Measurements from ENCODE around the gene MEF2D. TPM values are rescaled to one million over a fixed set of nuclear protein-coding genes. Genes with fewer than 3 reads are reported as not detected.

Gene MEF2D
- total RNA-seq, 4 donors from 2014 or later: 8.4 to 101 (median 35.1) TPM

- H3K36me3 ChIP-seq: no peaks in the 10 kb centered on the region
- DNase-seq: peak; percentile 72 to 79
- H3K4me1 ChIP-seq: peaks cover 0 to 2% of the 10 kb centered on the region in 2 donors
- H3K9me3 ChIP-seq: no peaks in the 10 kb centered on the region
- no peak overlapping the region for H3K4me3 ChIP-seq
- intact Hi-C loops (cut with DNase I; ENCODE audit: low total_unique reads): no loop called here
- TF ChIP-seq CTCF (IDR thresholded peaks at IDR 0.05) (peak; percentile 86 to 94 (median 88)), POLR2A (IDR thresholded peaks at IDR 0.05) (no peak)
- no peak overlapping the region for H3K27ac ChIP-seq
- H3K27me3 ChIP-seq: peaks cover 0 to 12% of the 10 kb centered on the region in 2 donors
Observed at GRCh38 chr1:156445789-156446263, 54.7 kb downstream of the MEF2D start.

- TF ChIP-seq CTCF (IDR thresholded peaks at IDR 0.05): no peak
- TF ChIP-seq POLR2A (IDR thresholded peaks at IDR 0.05): no peak
- no peak overlapping the region for H3K4me3 ChIP-seq
- H3K9me3 ChIP-seq: no peaks in the 10 kb centered on the region
- intact Hi-C loops (cut with DNase I; ENCODE audit: low total_unique reads): loop anchor here (5.0 kb wide), 1 partner anchor 57 kb away; no protein-coding TSS in a partner anchor
- peaks cover 0 to 18% of the 10 kb centered on the region in 2 donors for H3K27me3 ChIP-seq
- no peaks in the 10 kb centered on the region for H3K36me3 ChIP-seq
- peaks cover 0 to 2% of the 10 kb centered on the region in 2 donors for H3K4me1 ChIP-seq
- no peak for DNase-seq
- no peak overlapping the region for H3K27ac ChIP-seq
Observed at GRCh38 chr1:156444407-156445001, 56.1 kb downstream of the MEF2D start.

GRCh38 chr1:156443286-156443685 is 57.3 kb downstream of the MEF2D start:
- intact Hi-C loops (cut with DNase I; ENCODE audit: low total_unique reads): loop anchor here (5.0 kb wide), 1 partner anchor 56 kb away; no protein-coding TSS in a partner anchor
- no peak for TF ChIP-seq POLR2A (IDR thresholded peaks at IDR 0.05)
- TF ChIP-seq CTCF (IDR thresholded peaks at IDR 0.05): no peak
- peaks cover 0 to 30% of the 10 kb centered on the region in 2 donors for H3K27me3 ChIP-seq

GRCh38 chr1:156440654-156441437 is 59.7 kb downstream of the MEF2D start:
- peaks cover 0 to 13% of the 10 kb centered on the region in 2 donors for H3K4me1 ChIP-seq
- no peaks in the 10 kb centered on the region for H3K36me3 ChIP-seq
- intact Hi-C loops (cut with DNase I; ENCODE audit: low total_unique reads): loop anchor here (5.0 kb wide), 1 partner anchor 54 kb away; no protein-coding TSS in a partner anchor
- H3K27me3 ChIP-seq: peaks cover 16 to 52% of the 10 kb centered on the region in 2 donors
- no peaks in the 10 kb centered on the region for H3K9me3 ChIP-seq
- DNase-seq: no peak
- TF ChIP-seq CTCF (IDR thresholded peaks at IDR 0.05) (no peak), POLR2A (IDR thresholded peaks at IDR 0.05) (no peak)
- no peak overlapping the region for H3K27ac ChIP-seq
- H3K4me3 ChIP-seq: no peak overlapping the region

More at GRCh38 chr1:156443286-156443685, 57.3 kb downstream of the MEF2D start:
- H3K4me3 ChIP-seq: no peak overlapping the region
- peaks cover 0 to 2% of the 10 kb centered on the region in 2 donors for H3K4me1 ChIP-seq
- no peak for DNase-seq
- no peak overlapping the region for H3K27ac ChIP-seq
- no peaks in the 10 kb centered on the region for H3K9me3 ChIP-seq
- H3K36me3 ChIP-seq: no peaks in the 10 kb centered on the region

- Histone ChIP-seq H3K27ac (no peak overlapping the region), H3K9me3 (no peaks in the 10 kb centered on the region), H3K27me3 (peaks cover 21 to 62% of the 10 kb centered on the region in 2 donors), H3K4me1 (peaks cover 0 to 12% of the 10 kb centered on the region in 2 donors), H3K4me3 (no peak overlapping the region), H3K36me3 (no peaks in the 10 kb centered on the region)
- DNase-seq: no peak
- intact Hi-C loops (cut with DNase I; ENCODE audit: low total_unique reads): loop anchor here (5.0 kb wide), 1 partner anchor 52 kb away; no protein-coding TSS in a partner anchor
- TF ChIP-seq CTCF (IDR thresholded peaks at IDR 0.05): no peak
- TF ChIP-seq POLR2A (IDR thresholded peaks at IDR 0.05): no peak
Observed at GRCh38 chr1:156439777-156440183, 60.8 kb downstream of the MEF2D start.

Data from uterus (tissue), 4 donors.